Hematopoietic multipotent progenitor cell treated with erythropoietin and hydrocortisone succinate and interleukin-3 and kit ligand, for 15 days (in vitro differentiated cells): ENCODE measurements around the gene PHKG1.
"Not testable (repeated sequence)": the region's sequence is repeated elsewhere in the genome, so short reads cannot be mapped to it uniquely, and the experiment has no call there.

ENCODE experiments used
- DNase-seq: peaks from one replicate; pipeline ENCODE4 v3.0.0-alpha.2; 2015; ENCODE audit warnings: low spot score

Gene PHKG1

GRCh38 chr7:56083150-56083785 lies 9.5 kb downstream of the PHKG1 start:
- DNase-seq = no peak

- DNase-seq = no peak
Measured at GRCh38 chr7:56081626-56082340, 11.0 kb downstream of the PHKG1 start.

- DNase-seq = not testable (repeated sequence)
Measured at GRCh38 chr7:56080726-56081435, 11.9 kb downstream of the PHKG1 start.

GRCh38 chr7:56079450-56080185 lies 13.1 kb downstream of the PHKG1 start:
- no peak for DNase-seq

GRCh38 chr7:56078196-56078595 lies 14.6 kb downstream of the PHKG1 start:
- no peak for DNase-seq

- DNase-seq = no peak
Measured at GRCh38 chr7:56077681-56078080, 15.1 kb downstream of the PHKG1 start.

GRCh38 chr7:56074371-56074791 lies 18.4 kb downstream of the PHKG1 start:
- peak; percentile 86 for DNase-seq

GRCh38 chr7:56066376-56066775 lies 26.4 kb downstream of the PHKG1 start:
- not testable (repeated sequence) for DNase-seq

GRCh38 chr7:56063882-56064625 lies 28.7 kb downstream of the PHKG1 start, which contains the start of gene SUMF2:
Gene SUMF2 (plus strand): TSS chr7:56064286. CDS start chr7:56064312, 26 bp downstream.
- peak; percentile 87 for DNase-seq

- no peak for DNase-seq
Measured at GRCh38 chr7:56063500-56063881, 29.3 kb downstream of the PHKG1 start.

GRCh38 chr7:56062382-56062781 lies 30.4 kb downstream of the PHKG1 start:
- no peak for DNase-seq

- DNase-seq = no peak
Measured at GRCh38 chr7:56053993-56054392, 38.8 kb downstream of the PHKG1 start.

GRCh38 chr7:56053379-56053778 lies 39.4 kb downstream of the PHKG1 start:
- DNase-seq = no peak

- DNase-seq = peak; percentile 94
Measured at GRCh38 chr7:56051339-56052191, 41.2 kb downstream of the PHKG1 start, which contains the start of the genes CCT6A and PSPH. Gene CCT6A (plus strand): TSS chr7:56051765. CDS start chr7:56051849, 84 bp downstream. Gene PSPH (minus strand): TSS chr7:56051444. CDS start chr7:56021212, 30,232 bp downstream.

GRCh38 chr7:56051053-56051338 lies 41.8 kb downstream of the PHKG1 start:
- DNase-seq = no peak

GRCh38 chr7:56048763-56049162 lies 44.0 kb downstream of the PHKG1 start:
- not testable (repeated sequence) for DNase-seq

- DNase-seq = no peak
Measured at GRCh38 chr7:56048245-56048644, 44.5 kb downstream of the PHKG1 start.

- DNase-seq = peak; percentile 30
Measured at GRCh38 chr7:56047446-56048116, 45.2 kb downstream of the PHKG1 start.

GRCh38 chr7:56046721-56047445 lies 45.9 kb downstream of the PHKG1 start:
- DNase-seq = no peak
